NK-92 (cell line): ENCODE data around the gene TNFSF13.

Experiments used
- DNase-seq: peaks from one replicate; lab custom pipeline; 2025; ENCODE audit not compliant: unreplicated experiment; lab: John Stamatoyannopoulos, UW

Gene TNFSF13, protein sequence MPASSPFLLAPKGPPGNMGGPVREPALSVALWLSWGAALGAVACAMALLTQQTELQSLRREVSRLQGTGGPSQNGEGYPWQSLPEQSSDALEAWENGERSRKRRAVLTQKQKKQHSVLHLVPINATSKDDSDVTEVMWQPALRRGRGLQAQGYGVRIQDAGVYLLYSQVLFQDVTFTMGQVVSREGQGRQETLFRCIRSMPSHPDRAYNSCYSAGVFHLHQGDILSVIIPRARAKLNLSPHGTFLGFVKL

DNA sequence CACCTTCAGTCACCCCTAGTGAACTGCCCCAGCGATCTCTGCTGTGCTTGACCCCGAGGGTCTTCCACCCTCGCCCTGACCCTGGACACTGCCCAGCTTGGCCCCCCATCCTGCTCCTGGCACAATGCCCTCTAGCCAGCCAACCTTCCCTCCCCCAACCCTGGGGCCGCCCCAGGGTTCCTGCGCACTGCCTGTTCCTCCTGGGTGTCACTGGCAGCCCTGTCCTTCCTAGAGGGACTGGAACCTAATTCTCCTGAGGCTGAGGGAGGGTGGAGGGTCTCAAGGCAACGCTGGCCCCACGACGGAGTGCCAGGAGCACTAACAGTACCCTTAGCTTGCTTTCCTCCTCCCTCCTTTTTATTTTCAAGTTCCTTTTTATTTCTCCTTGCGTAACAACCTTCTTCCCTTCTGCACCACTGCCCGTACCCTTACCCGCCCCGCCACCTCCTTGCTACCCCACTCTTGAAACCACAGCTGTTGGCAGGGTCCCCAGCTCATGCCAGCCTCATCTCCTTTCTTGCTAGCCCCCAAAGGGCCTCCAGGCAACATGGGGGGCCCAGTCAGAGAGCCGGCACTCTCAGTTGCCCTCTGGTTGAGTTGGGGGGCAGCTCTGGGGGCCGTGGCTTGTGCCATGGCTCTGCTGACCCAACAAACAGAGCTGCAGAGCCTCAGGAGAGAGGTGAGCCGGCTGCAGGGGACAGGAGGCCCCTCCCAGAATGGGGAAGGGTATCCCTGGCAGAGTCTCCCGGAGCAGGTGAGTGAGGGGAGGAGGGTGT is at the start of gene TNFSF13:
Gene TNFSF13, plus strand, starts transcription at position 207 of the 776 bp plus-strand sequence. Its CDS starts 290 bp downstream, at position 497.
- DNase-seq, result no peak

DNA sequence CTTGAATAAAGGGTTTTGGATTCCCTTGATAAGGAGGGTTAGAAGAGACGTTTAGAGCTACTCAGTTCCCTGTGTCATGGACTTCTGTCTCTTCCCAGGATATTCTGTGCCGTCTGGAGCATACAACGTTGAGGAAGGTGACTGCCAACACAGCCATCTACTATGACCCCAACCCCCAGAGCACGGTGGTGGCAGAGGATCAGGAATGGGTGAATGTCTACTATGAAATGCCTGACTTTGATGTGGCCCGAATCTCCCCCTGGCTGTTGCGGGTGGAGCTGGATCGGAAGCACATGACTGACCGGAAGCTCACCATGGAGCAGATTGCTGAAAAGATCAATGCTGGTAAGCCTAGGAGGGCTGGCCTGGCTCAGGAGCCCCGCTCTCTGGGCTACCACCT is 49.7 kb upstream of the TNFSF13 start:
- no peak for DNase-seq

DNA sequence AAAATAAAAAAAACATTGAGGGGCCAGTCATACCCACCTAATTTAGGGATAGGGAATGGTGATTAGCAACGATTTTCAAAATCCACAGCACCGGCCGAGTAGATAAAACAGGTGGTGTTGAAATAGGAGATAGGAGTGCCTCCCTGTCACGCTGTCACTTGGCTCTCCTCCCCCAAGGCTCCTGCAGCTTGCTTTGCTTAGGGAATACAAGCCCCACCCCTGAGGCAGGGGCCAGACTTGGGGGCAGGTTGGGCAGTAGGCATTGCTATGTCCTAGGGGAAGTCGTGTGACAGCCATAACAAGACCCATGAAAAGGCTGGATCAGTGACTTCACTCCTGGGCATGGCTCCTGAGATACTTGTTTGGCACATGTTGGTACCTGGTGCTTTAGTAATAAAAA is 48.6 kb upstream of the TNFSF13 start:
- DNase-seq, result no peak

DNA sequence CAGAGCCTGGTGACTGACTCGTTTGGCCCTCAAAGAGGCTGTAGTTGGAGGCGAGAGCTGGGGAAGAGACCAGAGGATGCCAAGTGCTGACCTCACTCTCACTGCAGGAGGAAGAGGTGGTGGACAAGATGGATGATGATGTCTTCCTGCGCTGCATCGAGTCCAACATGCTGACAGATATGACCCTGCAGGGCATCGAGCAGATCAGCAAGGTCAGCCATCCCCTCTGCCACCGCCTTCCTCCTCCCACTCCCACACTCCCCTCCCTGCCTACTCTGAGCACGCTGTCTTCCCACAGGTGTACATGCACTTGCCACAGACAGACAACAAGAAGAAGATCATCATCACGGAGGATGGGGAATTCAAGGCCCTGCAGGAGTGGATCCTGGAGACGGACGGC is 47.4 kb upstream of the TNFSF13 start:
- no peak for DNase-seq

DNA sequence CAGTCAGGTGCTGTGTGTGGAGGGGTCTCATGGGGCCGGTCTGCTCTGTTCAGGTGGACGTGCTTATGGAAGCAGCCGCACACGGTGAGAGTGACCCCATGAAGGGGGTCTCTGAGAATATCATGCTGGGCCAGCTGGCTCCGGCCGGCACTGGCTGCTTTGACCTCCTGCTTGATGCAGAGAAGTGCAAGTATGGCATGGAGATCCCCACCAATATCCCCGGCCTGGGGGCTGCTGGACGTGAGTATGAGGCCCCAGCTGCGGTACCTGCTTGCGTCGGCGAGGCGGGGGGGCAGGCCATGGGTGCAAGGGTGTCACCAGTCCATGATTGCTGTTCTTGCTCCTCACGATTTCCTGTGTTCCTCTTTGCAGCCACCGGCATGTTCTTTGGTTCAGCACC is 46.4 kb upstream of the TNFSF13 start:
- DNase-seq, result no peak

DNA sequence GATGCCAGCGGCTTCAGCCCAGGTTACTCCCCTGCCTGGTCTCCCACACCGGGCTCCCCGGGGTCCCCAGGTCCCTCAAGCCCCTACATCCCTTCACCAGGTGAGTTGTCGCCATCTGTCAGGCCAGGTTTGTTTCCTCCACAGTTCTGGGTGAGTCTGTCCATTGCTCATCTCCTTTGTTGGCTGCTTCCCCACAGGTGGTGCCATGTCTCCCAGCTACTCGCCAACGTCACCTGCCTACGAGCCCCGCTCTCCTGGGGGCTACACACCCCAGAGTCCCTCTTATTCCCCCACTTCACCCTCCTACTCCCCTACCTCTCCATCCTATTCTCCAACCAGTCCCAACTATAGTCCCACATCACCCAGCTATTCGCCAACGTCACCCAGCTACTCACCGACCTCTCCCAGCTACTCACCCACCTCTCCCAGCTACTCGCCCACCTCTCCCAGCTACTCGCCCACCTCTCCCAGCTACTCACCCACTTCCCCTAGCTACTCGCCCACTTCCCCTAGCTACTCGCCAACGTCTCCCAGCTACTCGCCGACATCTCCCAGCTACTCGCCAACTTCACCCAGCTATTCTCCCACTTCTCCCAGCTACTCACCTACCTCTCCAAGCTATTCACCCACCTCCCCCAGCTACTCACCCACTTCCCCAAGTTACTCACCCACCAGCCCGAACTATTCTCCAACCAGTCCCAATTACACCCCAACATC is 45.6 kb upstream of the TNFSF13 start:
- DNase-seq, result no peak

DNA sequence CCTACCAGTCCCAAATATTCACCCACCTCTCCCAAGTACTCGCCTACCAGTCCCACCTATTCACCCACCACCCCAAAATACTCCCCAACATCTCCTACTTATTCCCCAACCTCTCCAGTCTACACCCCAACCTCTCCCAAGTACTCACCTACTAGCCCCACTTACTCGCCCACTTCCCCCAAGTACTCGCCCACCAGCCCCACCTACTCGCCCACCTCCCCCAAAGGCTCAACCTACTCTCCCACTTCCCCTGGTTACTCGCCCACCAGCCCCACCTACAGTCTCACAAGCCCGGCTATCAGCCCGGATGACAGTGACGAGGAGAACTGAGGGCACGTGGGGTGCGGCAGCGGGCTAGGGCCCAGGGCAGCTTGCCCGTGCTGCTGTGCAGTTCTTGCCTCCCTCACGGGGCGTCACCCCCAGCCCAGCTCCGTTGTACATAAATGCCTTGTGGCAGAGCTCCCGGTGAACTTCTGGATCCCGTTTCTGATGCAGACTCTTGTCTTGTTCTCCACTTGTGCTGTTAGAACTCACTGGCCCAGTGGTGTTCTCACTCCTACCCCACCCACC is 44.6 kb upstream of the TNFSF13 start:
- DNase-seq, result no peak

DNA sequence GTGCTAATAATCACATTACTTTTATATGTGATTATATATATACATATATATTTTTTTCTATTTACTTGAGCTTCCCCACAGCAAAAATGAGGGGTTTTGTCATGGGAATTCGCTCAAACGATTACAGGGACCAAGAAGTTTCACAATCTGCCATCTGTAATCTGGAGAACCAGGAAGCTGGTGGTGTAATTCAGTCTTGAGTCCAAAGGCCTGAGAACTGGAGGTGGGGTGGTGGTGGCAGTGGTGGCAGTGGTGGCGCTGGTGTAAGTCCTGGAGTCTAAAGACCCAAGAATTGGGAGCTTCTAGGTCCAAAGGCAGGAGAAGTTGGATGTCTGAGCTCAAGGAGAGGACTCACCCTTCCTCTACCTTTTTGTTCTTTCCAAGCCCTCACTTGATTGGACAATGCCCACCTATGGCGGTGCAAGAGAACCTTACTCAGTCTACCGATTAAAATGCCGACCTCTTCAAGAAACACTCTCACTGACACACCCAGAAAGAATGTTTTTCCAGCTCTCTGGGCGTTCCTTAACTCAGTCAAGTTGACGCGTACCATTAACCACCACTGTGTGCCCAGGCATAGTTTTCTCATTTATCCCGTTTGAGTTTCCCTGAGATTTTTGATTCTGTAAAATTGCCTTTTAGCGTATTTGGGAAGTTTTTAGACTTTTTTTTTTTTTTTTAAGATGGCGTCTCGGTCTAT is 42.5 kb upstream of the TNFSF13 start:
- DNase-seq, result no peak

DNA sequence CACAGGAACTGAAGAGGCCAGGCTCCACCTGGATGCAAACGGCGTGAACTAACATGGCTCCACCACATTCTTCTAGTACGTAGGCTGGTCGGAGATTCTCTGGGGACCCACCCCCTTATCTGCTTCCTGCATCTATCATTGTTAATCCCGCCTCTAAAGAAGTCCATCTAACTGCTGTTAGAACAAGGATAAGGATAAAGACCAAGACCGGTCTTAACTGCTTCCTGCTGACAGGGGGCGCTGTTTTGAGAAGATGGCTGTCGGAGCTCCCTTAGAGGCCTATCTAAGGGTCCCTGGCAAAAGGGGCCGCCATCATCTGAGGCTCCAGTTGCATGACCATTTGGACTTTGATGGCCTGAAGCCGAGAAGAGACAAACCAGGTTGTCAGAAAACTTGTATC is 35.5 kb upstream of the TNFSF13 start:
- DNase-seq, result no peak

DNA sequence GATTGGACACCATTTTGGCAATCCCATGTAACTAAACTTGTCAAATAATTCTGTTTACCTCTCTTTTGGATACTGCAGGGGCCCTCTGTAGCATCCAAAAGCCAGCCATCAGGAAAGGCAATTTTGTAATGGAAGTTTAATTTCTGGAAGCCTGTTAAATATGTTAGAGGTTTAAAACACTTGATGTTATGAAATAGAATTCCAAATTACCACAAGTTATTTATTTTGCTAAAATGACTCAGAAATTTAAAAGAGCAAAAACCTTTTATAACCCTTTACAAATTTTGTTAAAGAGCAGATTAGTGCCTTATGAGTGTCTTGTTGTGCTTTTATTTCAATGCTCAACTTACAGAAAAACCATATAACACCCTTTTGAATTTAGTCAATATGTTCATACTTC is 29.7 kb upstream of the TNFSF13 start:
- DNase-seq, result no peak

DNA sequence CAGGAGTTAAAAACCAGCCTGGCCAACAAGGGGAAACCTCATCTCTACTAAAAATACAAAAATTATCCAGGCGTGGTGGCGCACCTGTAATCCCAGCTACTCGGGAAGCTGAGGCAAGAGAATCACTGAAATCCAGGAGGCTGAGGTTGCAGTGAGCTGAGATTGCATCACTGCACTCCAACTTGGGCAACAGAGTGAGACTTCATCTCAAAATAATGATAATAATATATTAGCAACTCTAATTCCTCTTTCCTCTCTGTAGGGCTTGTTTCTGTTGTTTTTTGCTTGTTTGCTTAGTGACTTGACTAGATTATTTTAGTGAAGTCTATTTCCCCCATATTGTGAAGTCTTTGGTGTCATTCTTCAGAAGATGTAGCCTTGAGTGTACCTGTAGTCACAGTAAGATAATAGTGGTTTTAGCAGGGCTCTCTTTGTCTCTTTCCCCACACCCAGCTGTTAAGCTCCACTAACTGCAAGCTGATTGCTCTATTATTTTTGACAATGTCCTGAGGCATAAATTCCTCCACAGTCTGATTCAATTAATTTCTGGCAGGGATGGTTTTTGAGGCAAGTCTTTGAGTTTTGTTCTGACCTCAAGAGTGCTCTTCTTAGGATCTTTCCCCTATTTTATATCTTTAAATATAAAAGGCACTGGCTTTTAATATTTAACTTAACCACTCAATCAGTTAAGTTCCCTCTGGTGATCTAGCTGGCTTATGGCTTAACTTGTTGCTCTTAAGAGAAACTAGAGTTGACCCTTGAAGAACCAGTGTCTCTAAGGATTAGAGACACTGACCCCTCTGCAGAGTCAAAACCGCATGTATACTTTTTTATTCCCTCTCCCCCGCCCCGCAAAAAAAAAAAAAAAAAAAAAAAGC is 28.3 kb upstream of the TNFSF13 start:
- DNase-seq, result no peak

DNA sequence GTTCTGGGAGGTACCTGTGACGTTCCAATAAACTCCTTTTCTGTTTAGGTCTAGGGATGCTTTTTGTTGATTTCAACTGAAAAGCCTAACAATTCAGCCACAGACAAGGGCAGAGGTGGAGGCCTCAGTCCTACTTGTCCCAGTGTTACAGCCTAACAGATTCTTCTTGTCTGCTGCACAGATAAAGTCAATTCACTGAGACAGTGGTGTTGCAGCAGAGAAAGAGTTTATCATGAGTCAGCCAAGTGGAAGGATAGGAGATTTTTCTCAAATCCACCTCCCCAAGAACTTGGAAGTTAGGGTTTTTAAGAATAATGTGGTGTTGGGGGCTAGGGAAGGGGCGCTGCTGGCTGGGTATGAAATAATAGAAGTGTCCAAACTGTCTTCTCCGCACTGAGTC is 20.5 kb upstream of the TNFSF13 start:
- DNase-seq, result no peak

DNA sequence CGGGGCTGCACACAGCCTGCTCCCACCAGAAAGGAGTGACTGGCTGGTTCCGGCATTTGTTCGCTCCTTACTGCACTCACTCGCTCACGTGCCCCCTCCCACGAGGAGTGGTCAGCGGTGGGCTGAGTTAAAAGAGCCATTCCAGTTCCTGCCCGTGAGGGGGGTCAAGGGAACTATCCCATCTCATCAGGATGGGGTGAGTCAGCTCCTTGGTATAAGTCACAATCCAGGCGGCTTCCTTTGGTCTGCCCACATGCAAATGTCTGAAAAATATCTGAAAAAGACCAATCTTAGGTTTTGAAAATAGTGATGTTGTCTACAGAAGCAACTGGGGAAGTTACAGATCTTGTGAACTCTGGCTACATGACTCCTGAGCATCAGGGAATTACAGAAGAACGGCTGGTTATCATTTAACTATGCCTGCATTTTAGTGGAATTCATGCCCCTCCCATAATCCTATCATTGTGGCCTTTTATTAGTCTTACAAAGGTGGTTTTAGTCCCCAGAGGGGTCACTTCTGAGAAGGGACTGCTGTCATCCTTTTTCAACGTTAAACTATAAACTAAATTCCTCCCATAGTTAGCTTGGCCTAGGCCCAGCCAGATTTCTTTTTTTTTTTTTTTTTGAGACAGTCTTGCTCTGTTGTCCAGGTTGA is 19.5 kb upstream of the TNFSF13 start:
- DNase-seq, result no peak

DNA sequence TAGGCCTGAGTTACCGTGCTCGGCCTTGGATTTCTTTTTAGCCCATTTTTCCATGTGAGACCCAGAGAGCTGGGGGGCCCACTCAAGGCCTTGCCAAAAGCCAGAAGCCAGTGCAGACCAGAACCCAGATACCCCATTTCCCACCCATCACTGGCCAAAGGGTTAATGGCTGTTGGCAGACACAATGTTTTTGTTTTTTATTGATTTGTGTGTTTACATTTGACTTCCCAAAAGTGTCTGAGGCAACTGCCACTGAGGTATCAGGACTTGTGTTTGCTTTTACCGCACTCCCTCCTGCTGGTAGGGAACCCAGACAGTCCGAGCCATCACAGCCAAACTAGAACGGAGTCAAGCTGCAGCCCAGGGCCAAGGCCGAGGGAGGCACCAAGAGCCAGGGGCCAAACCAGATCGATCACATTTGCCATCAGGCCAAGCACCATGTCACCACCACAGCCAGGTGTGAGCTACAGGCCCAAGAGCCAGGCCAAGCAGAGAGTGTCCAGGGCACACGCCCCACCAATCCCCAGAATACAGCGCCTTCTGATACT is 17.4 kb upstream of the TNFSF13 start:
- DNase-seq, result no peak

DNA sequence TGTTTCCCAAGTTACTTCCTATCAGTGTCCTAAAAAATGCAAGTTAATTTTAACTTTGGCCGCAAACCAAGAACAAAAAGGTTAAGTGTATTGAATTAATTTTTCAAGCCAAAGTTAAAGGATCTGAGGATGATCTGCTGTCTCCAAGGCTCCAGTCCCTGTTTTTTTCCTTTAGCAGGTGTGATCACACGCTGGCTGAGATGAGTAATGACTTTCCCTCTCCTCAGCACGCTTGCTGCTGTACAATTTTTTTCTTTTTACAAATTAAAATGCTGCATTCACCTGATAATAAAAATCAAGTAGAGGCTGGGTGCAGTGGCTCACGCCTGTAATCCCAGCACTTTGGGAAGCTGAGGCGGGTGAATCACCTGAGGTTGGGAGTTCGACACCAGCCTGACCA is 13.6 kb upstream of the TNFSF13 start:
- DNase-seq, result no peak

DNA sequence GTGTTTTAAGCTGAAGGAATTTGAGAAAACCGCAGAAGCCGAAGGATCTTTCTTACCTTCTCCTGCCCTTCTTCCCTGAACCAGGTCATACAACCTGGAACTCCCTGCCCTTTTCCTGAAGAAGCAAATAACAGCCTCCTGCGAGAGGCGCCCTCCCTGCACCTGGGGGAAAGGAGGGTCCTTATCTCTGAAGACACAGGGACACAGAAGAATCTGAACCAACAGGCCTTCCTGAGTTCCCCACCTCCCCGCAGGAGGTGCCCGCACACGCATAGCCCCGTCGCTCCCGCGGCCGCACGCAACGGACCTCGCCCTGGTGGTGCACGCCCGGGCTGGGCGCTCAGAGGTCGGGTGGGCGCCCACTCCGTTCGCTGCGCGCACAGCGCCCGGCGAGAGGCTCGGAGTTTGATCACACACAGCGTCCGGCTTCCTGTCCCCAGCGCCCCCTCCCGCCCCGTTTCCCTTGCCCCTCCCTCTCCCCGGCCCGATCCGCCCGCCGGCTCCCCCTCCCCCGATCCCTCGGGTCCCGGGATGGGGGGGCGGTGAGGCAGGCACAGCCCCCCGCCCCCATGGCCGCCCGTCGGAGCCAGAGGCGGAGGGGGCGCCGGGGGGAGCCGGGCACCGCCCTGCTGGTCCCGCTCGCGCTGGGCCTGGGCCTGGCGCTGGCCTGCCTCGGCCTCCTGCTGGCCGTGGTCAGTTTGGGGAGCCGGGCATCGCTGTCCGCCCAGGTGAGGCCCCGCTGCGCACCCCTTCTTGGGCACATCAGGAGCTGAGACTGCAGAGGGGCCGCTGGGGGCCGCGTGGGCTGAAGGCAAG is 9.8 kb upstream of the TNFSF13 start, which contains the start of gene TNFSF12:
Gene TNFSF12, plus strand, starts transcription at position 474 of the 816 bp plus-strand sequence. Its CDS starts 96 bp downstream, at position 570.
- DNase-seq, result no peak

DNA sequence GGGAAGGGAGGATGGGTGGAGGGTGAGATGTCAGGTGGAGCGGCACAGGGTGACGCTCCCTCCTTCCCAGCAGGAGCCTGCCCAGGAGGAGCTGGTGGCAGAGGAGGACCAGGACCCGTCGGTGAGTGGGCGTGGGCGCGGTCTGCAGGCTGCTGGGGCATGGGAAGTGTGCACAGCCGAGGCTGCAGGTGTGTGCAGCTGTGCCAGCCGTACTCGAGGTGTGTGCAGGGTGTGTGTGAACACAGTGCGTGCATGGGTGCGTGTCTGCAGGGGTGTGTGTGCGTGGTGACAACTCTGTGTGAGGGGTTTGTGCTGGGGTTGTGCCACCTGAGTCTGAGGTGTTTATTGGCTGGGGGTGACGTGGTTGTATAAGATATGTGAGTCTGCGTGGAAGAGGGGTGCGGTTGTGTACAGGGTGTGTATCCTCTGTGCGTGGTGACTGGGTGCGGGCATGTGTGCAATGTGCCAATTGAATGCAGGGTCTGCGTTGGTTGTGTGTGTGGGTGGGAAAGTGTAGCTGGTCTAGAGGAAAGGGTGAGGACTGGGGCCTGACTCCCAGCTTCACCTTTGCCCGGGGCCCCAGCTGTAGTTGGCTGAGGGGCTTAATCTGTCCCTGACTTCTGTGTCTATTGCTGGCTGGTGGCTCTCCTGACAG is 9.0 kb upstream of the TNFSF13 start:
- DNase-seq, result no peak

DNA sequence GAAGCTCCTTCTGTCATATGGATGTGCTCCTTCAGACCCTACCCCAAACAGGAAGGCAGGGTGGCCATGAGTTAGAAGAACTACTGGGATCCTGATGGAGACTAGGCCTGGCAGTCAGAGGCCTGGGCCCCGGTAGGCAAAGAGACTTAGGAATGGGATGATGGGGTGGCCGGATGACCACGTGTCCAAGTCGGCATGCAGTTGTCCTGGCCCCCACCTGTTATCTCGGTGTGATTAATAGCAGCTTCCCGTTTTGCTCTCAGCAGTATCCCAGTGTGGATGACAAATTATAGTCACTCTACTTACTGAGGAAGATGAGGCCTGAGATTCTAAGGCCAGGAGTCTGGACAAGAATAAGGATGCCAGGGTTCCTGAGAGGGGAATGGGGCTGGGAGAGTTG is 8.2 kb upstream of the TNFSF13 start:
- no peak for DNase-seq
